Hematopoietic multipotent progenitor cell treated with erythropoietin and hydrocortisone succinate and interleukin-3 and kit ligand, for 4 days (in vitro differentiated cells): ENCODE measurements around the gene SLC2A1.

Experiments
- DNase-seq: peaks from one replicate; pipeline ENCODE4 v3.0.0-alpha.2; 2015

The SLC2A1 gene

GRCh38 chr1:42940851-42941639, 17.6 kb downstream of the SLC2A1 start:
- DNase-seq: no peak

GRCh38 chr1:42938645-42939615, 19.7 kb downstream of the SLC2A1 start:
- no peak for DNase-seq

GRCh38 chr1:42937836-42938644, 20.6 kb downstream of the SLC2A1 start:
- DNase-seq: peak; percentile 53

- DNase-seq: peak; percentile 73
These were observed 21.4 kb downstream of the SLC2A1 start for GRCh38 chr1:42937141-42937696.

GRCh38 chr1:42936309-42937078, 22.2 kb downstream of the SLC2A1 start:
- DNase-seq: peak; percentile 95

GRCh38 chr1:42935971-42936308, 22.7 kb downstream of the SLC2A1 start:
- DNase-seq: no peak

- peak; percentile 61 for DNase-seq
These were observed 23.3 kb downstream of the SLC2A1 start for GRCh38 chr1:42935313-42935895.

GRCh38 chr1:42934541-42935312, 23.9 kb downstream of the SLC2A1 start:
- no peak for DNase-seq

- DNase-seq: no peak
These were observed 24.8 kb downstream of the SLC2A1 start for GRCh38 chr1:42933610-42934491.

GRCh38 chr1:42933060-42933586, 25.5 kb downstream of the SLC2A1 start:
- no peak for DNase-seq

- no peak for DNase-seq
These were observed 26.2 kb downstream of the SLC2A1 start for GRCh38 chr1:42932442-42932941.

GRCh38 chr1:42931911-42932422, 26.7 kb downstream of the SLC2A1 start:
- peak; percentile 93 for DNase-seq

GRCh38 chr1:42931108-42931539, 27.5 kb downstream of the SLC2A1 start:
- peak; percentile 89 for DNase-seq

- DNase-seq: no peak
These were observed 28.2 kb downstream of the SLC2A1 start for GRCh38 chr1:42930178-42931107.

GRCh38 chr1:42929434-42930177, 29.1 kb downstream of the SLC2A1 start:
- no peak for DNase-seq

GRCh38 chr1:42928859-42929258, 29.8 kb downstream of the SLC2A1 start:
- DNase-seq: no peak
